ENCODE measurements around the gene MMP23B.

DNA sequence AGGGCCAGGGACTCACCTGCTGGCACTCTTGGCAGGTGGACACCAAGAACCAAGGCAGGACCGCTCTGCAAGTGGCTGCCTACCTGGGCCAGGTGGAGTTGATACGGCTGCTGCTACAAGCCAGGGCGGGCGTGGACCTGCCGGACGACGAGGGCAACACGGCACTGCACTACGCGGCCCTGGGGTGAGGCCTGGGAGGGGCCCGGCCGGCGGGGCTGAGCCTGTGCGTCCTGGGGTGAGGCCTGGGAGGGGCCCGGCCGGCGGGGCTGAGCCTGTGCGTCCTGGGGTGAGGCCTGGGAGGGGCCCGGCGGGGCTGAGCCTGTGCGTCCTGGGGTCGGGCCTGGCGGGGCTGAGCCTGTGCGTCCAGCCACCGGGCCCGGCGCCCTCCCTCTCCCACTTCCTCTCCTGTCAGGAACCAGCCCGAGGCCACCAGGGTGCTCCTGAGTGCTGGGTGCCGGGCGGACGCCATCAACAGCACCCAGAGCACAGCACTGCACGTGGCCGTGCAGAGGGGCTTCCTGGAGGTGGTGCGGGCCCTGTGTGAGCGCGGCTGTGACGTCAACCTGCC, 4.6 kb upstream of the MMP23B start:
- TF ChIP-seq, protein P1, sequence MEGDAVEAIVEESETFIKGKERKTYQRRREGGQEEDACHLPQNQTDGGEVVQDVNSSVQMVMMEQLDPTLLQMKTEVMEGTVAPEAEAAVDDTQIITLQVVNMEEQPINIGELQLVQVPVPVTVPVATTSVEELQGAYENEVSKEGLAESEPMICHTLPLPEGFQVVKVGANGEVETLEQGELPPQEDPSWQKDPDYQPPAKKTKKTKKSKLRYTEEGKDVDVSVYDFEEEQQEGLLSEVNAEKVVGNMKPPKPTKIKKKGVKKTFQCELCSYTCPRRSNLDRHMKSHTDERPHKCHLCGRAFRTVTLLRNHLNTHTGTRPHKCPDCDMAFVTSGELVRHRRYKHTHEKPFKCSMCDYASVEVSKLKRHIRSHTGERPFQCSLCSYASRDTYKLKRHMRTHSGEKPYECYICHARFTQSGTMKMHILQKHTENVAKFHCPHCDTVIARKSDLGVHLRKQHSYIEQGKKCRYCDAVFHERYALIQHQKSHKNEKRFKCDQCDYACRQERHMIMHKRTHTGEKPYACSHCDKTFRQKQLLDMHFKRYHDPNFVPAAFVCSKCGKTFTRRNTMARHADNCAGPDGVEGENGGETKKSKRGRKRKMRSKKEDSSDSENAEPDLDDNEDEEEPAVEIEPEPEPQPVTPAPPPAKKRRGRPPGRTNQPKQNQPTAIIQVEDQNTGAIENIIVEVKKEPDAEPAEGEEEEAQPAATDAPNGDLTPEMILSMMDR (IDR thresholded peaks at IDR 0.05) = no peak
- no peak for TF ChIP-seq EP300 (IDR thresholded peaks at IDR 0.05)
- no peak for TF ChIP-seq POLR2A (IDR thresholded peaks at IDR 0.05)

Measured in tibial nerve (tissue), 4 donors.